Stimulated activated naive B cell treated with anti-CD40 and anti-IgM and Interleukin-4, amounts not matched to agents 10 μg/mL and 1 μg/mL and 100 μg/mL, for 72 hours (primary cell): ENCODE results near the gene ALOX12B.
"Not testable (repeated sequence)": the region's sequence is repeated elsewhere in the genome, so short reads cannot be mapped to it uniquely, and the experiment has no call there.

Experiments
- ATAC-seq, 2 donors: fragments of 150-1000 bp; cut with Tn5 transposase; replicated peaks; 2 replicates each; pipeline ENCODE4 v1.10.0; 2021; ENCODE audit warnings: moderate library complexity in 1 of 2
- DNase-seq: peaks from one replicate; pipeline ENCODE4 v3.0.0; 2021
- H3K27ac Mint-ChIP-seq: one replicate; pipeline ENCODE4 v1.8.0; 2022; ENCODE audit warnings: mild to moderate bottlenecking, mixed read lengths
- H3K27me3 Mint-ChIP-seq, 2 donors: one replicate each; pipeline ENCODE4 v1.8.0; 2022; ENCODE audit warnings: mixed read lengths in 2 of 2
- H3K36me3 Mint-ChIP-seq, 2 donors: one replicate each; pipeline ENCODE4 v1.8.0; 2022; ENCODE audit warnings: mixed read lengths in 2 of 2, mild to moderate bottlenecking in 1 of 2
- H3K4me1 Mint-ChIP-seq, 2 donors: one replicate each; pipeline ENCODE4 v1.8.0; 2022; ENCODE audit warnings: mixed read lengths in 2 of 2, mild to moderate bottlenecking in 1 of 2
- H3K4me3 Mint-ChIP-seq, 2 donors: one replicate each; pipeline ENCODE4 v1.8.0; 2022; ENCODE audit warnings: mild to moderate bottlenecking in 2 of 2, mixed read lengths in 2 of 2, moderate library complexity in 1 of 2
- H3K9me3 Mint-ChIP-seq, 2 donors: one replicate each; pipeline ENCODE4 v1.8.0; 2022; ENCODE audit warnings: mixed read lengths in 2 of 2, mild to moderate bottlenecking in 1 of 2

ALOX12B gene

DNA sequence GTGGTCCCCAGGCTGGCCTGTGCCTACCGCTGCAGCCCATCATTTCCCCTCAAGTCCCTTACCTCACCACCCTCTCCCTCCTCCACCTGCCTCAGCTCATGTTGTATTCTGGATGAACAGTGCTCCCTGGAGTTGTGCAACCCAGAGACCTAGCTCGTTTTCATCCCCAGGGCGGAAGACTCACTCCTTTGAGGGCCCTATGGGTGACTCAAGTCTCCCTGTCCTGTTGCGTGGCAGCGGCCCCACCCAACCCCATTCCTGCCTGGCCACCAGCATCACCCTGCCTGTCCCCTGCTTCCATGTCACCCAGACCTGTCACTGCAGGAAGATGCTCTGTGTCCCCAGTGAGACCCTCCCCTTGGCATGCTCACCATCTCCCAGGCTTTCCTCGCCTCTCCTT lies 3.3 kb downstream of the ALOX12B start:
- no peak overlapping the region for H3K27ac Mint-ChIP-seq
- no peak overlapping the region for H3K4me3 Mint-ChIP-seq
- ATAC-seq (no peak), DNase-seq (no peak)
- peaks cover 11 to 18% of the 10 kb centered on the region in 2 donors for H3K27me3 Mint-ChIP-seq
- H3K9me3 Mint-ChIP-seq = no peaks in the 10 kb centered on the region
- peaks cover 3 to 6% of the 10 kb centered on the region in 2 donors for H3K36me3 Mint-ChIP-seq
- peaks cover 14 to 19% of the 10 kb centered on the region in 2 donors for H3K4me1 Mint-ChIP-seq

- Mint-ChIP-seq H3K36me3 (peaks cover 3 to 6% of the 10 kb centered on the region in 2 donors), H3K4me1 (peaks cover 13 to 19% of the 10 kb centered on the region in 2 donors), H3K4me3 (no peak overlapping the region), H3K27ac (no peak overlapping the region), H3K9me3 (no peaks in the 10 kb centered on the region), H3K27me3 (peaks cover 4 to 11% of the 10 kb centered on the region in 2 donors)
- DNase-seq (no peak), ATAC-seq (no peak)
Observed at GRCh38 chr17:8082292-8082691, 5.2 kb downstream of the ALOX12B start.

DNA sequence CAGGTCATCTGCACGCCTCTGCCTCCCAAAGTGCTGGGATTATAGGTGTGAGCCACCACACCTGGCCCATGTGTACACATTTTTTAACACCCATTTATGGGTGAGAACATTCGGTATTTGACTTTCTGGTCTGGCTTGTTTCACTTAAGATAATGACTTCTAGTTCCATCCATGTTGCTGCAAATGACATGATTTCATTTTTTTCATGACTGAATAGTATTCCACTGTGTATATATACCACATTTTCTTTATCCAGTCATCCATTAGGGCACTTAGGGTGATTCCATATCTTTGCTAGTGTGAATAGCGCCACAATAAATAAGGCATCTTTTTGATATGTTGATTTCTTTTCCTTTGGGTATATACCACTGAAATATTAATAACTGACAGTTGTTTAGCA lies 5.6 kb downstream of the ALOX12B start:
- no peaks in the 10 kb centered on the region for H3K9me3 Mint-ChIP-seq
- peaks cover 13 to 19% of the 10 kb centered on the region in 2 donors for H3K4me1 Mint-ChIP-seq
- no peak overlapping the region for H3K27ac Mint-ChIP-seq

GRCh38 chr17:8080799-8081219 lies 6.7 kb downstream of the ALOX12B start:
- no peak for ATAC-seq
- no peak overlapping the region for H3K27ac Mint-ChIP-seq
- H3K4me3 Mint-ChIP-seq = no peak overlapping the region
- H3K36me3 Mint-ChIP-seq = peaks cover 3 to 6% of the 10 kb centered on the region in 2 donors
- H3K4me1 Mint-ChIP-seq = peaks cover 11 to 19% of the 10 kb centered on the region in 2 donors
- no peaks in the 10 kb centered on the region for H3K9me3 Mint-ChIP-seq
- DNase-seq = no peak
- H3K27me3 Mint-ChIP-seq = peaks cover 4 to 9% of the 10 kb centered on the region in 2 donors

More for the DNA sequence above, 5.6 kb downstream of the ALOX12B start:
- DNase-seq = no peak
- Mint-ChIP-seq H3K4me3 (no peak overlapping the region), H3K36me3 (peaks cover 3 to 6% of the 10 kb centered on the region in 2 donors), H3K27me3 (peaks cover 4 to 7% of the 10 kb centered on the region in 2 donors)
- no peak for ATAC-seq

GRCh38 chr17:8080208-8080798 lies 7.2 kb downstream of the ALOX12B start:
- ATAC-seq (no peak), DNase-seq (no peak)
- H3K27me3 Mint-ChIP-seq = peaks cover 8 to 11% of the 10 kb centered on the region in 2 donors
- H3K4me1 Mint-ChIP-seq = peaks cover 11 to 19% of the 10 kb centered on the region in 2 donors
- H3K9me3 Mint-ChIP-seq = no peaks in the 10 kb centered on the region
- no peak overlapping the region for H3K27ac Mint-ChIP-seq
- peak overlapping the region; percentile 89 to 93 for H3K4me3 Mint-ChIP-seq
- H3K36me3 Mint-ChIP-seq = peaks cover 3 to 6% of the 10 kb centered on the region in 2 donors

GRCh38 chr17:8079291-8080207 lies 8.0 kb downstream of the ALOX12B start:
- peak overlapping the region; percentile 89 to 93 for H3K4me3 Mint-ChIP-seq
- peaks cover 16 to 18% of the 10 kb centered on the region in 2 donors for H3K27me3 Mint-ChIP-seq
- peak; percentile 71 for DNase-seq
- peaks cover 15 to 25% of the 10 kb centered on the region in 2 donors for H3K4me1 Mint-ChIP-seq
- peaks cover 3 to 6% of the 10 kb centered on the region in 2 donors for H3K36me3 Mint-ChIP-seq
- H3K9me3 Mint-ChIP-seq = no peaks in the 10 kb centered on the region
- H3K27ac Mint-ChIP-seq = peak overlapping the region; percentile 93
- peak; percentile 86 to 89 for ATAC-seq

GRCh38 chr17:8077939-8078338 lies 9.6 kb downstream of the ALOX12B start:
- H3K4me3 Mint-ChIP-seq = not testable (repeated sequence)

GRCh38 chr17:8076502-8077266 lies 10.8 kb downstream of the ALOX12B start:
- ATAC-seq = no peak
- Mint-ChIP-seq H3K36me3 (peaks cover 0 to 6% of the 10 kb centered on the region in 2 donors), H3K9me3 (no peaks in the 10 kb centered on the region), H3K4me3 (no peak overlapping the region), H3K4me1 (peaks cover 37 to 52% of the 10 kb centered on the region in 2 donors), H3K27ac (no peak overlapping the region), H3K27me3 (peaks cover 43 to 47% of the 10 kb centered on the region in 2 donors)
- no peak for DNase-seq

More at GRCh38 chr17:8077939-8078338, 9.6 kb downstream of the ALOX12B start:
- not testable (repeated sequence) for ATAC-seq, DNase-seq, H3K9me3 Mint-ChIP-seq, H3K36me3 Mint-ChIP-seq
- peaks cover 32 to 34% of the 10 kb centered on the region in 2 donors for H3K27me3 Mint-ChIP-seq
- peak overlapping the region; percentile 20 for H3K27ac Mint-ChIP-seq
- H3K4me1 Mint-ChIP-seq = peaks cover 31 to 41% of the 10 kb centered on the region in 2 donors

GRCh38 chr17:8075574-8076342 lies 11.8 kb downstream of the ALOX12B start:
- DNase-seq = no peak
- Mint-ChIP-seq H3K9me3 (no peaks in the 10 kb centered on the region), H3K36me3 (peaks cover 0 to 4% of the 10 kb centered on the region in 2 donors), H3K27me3 (peaks cover 49 to 56% of the 10 kb centered on the region in 2 donors), H3K4me1 (peaks cover 34 to 52% of the 10 kb centered on the region in 2 donors), H3K4me3 (no peak overlapping the region), H3K27ac (no peak overlapping the region)
- ATAC-seq = no peak

GRCh38 chr17:8075081-8075480 lies 12.4 kb downstream of the ALOX12B start:
- peaks cover 49 to 60% of the 10 kb centered on the region in 2 donors for H3K27me3 Mint-ChIP-seq
- no peak for ATAC-seq
- H3K4me3 Mint-ChIP-seq = peak overlapping the region in 1 of 2 donors; percentile 27
- H3K27ac Mint-ChIP-seq = no peak overlapping the region
- DNase-seq = no peak
- no peaks in the 10 kb centered on the region for H3K36me3 Mint-ChIP-seq
- H3K4me1 Mint-ChIP-seq = peaks cover 31 to 47% of the 10 kb centered on the region in 2 donors
- H3K9me3 Mint-ChIP-seq = no peaks in the 10 kb centered on the region

- ATAC-seq (no peak), DNase-seq (no peak)
- Mint-ChIP-seq H3K4me1 (peaks cover 29 to 41% of the 10 kb centered on the region in 2 donors), H3K27me3 (peaks cover 49 to 60% of the 10 kb centered on the region in 2 donors), H3K4me3 (peak overlapping the region; percentile 3 to 27), H3K36me3 (no peaks in the 10 kb centered on the region), H3K9me3 (no peaks in the 10 kb centered on the region), H3K27ac (no peak overlapping the region)
Observed at GRCh38 chr17:8074554-8074953, 13.0 kb downstream of the ALOX12B start.

- Mint-ChIP-seq H3K27me3 (peaks cover 49 to 60% of the 10 kb centered on the region in 2 donors), H3K36me3 (no peaks in the 10 kb centered on the region), H3K4me3 (peak overlapping the region; percentile 75 to 79), H3K27ac (peak overlapping the region; percentile 95), H3K4me1 (peaks cover 29 to 41% of the 10 kb centered on the region in 2 donors), H3K9me3 (no peaks in the 10 kb centered on the region)
- peak; percentile 77 for DNase-seq
- peak; percentile 97 to 98 for ATAC-seq
Observed at GRCh38 chr17:8073627-8074484, 13.7 kb downstream of the ALOX12B start.
